ENCODE measurements around the gene SKI.

DNA sequence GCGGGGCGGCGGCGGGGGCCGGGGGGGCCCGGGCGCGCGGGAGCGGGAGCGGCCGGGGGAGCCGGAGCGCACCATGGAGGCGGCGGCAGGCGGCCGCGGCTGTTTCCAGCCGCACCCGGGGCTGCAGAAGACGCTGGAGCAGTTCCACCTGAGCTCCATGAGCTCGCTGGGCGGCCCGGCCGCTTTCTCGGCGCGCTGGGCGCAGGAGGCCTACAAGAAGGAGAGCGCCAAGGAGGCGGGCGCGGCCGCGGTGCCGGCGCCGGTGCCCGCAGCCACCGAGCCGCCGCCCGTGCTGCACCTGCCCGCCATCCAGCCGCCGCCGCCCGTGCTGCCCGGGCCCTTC, 546 bp downstream of the SKI start:
- TF ChIP-seq, protein P1, sequence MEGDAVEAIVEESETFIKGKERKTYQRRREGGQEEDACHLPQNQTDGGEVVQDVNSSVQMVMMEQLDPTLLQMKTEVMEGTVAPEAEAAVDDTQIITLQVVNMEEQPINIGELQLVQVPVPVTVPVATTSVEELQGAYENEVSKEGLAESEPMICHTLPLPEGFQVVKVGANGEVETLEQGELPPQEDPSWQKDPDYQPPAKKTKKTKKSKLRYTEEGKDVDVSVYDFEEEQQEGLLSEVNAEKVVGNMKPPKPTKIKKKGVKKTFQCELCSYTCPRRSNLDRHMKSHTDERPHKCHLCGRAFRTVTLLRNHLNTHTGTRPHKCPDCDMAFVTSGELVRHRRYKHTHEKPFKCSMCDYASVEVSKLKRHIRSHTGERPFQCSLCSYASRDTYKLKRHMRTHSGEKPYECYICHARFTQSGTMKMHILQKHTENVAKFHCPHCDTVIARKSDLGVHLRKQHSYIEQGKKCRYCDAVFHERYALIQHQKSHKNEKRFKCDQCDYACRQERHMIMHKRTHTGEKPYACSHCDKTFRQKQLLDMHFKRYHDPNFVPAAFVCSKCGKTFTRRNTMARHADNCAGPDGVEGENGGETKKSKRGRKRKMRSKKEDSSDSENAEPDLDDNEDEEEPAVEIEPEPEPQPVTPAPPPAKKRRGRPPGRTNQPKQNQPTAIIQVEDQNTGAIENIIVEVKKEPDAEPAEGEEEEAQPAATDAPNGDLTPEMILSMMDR (IDR thresholded peaks at IDR 0.05): no peak
- no peak for TF ChIP-seq POLR2AphosphoS5 (IDR thresholded peaks at IDR 0.05)

All from breast epithelium (tissue), 3 donors.